NCI-H69 (cell line): ENCODE results near the gene VWA3B.
"Not testable (repeated sequence)": the region's sequence is repeated elsewhere in the genome, so short reads cannot be mapped to it uniquely, and the experiment has no call there.

Source experiments
- DNase-seq: peaks from one replicate; lab custom pipeline; 2025; lab: John Stamatoyannopoulos, UW

Gene VWA3B

GRCh38 chr2:98086491-98087446 lies at the start of gene VWA3B:
Gene VWA3B (plus strand): TSS chr2:98087167. CDS start chr2:98093093, 5,926 bp downstream.
- peak; percentile 84 for DNase-seq

DNA sequence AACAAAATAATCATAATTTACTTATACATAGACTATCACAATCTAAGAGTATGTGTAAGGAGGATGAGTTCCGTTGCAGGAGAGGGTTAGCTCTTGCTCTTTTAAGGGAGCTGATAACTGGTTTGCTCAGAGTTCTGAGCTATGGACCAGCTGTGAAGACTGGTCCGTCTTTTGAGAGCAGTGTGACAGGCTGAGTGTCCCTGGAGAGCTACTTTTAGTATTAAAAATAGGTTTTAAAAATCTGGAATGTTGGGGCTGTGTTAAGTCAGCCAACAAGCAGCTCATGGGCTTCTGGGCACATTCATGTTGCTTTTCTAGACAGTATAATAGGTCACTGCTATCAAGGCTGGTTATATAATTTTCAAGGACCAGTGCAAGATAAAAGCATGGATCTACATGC lies 49.8 kb upstream of the VWA3B start:
- no peak for DNase-seq

GRCh38 chr2:98037666-98038336 lies 49.2 kb upstream of the VWA3B start:
- DNase-seq, result peak; percentile 3

GRCh38 chr2:98039085-98039756 lies 47.7 kb upstream of the VWA3B start:
- no peak for DNase-seq

GRCh38 chr2:98040331-98040939 lies 46.5 kb upstream of the VWA3B start:
- DNase-seq, result no peak

DNA sequence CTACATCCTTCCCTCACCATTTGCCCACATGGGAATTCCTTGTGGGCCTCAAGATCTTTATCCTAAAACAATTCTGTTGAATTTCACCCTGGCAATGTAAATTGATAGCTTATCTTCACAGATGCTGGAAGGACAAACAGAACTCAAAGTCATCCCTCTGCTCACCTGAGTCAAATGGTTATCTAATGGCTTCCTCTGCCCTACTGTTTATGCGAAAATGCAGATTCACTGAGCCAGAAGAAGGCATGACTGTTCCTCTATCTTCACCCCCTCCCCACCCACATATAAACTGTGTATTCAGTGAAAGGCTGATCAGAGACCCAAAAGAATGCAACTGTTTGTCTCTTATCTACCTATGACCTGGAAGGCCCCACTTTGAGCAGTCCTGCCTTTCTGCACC lies 43.9 kb upstream of the VWA3B start:
- DNase-seq, result no peak

GRCh38 chr2:98044730-98045129 lies 42.2 kb upstream of the VWA3B start:
- DNase-seq, result not testable (repeated sequence)

DNA sequence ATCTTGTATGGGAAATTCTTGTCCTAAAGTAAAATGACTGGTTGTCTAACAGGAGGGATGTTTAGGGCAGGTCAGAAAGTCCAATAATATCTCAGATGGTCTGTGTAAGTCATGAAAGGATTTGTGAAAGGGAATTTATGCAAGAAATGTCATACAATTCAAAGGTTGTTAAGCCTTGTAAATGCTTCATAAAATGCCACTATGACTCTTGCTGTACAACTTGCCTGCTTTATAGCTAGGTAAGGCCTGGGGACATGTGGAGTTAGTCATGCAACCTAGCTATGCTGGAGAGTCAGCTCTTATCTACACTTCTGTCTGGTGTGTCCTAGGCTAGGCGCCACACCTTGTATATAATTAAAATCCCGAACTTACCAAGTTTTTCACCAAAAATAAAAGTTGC lies 36.9 kb upstream of the VWA3B start:
- DNase-seq, result no peak

- DNase-seq, result no peak
Measured at GRCh38 chr2:98058191-98058975, 28.6 kb upstream of the VWA3B start.

DNA sequence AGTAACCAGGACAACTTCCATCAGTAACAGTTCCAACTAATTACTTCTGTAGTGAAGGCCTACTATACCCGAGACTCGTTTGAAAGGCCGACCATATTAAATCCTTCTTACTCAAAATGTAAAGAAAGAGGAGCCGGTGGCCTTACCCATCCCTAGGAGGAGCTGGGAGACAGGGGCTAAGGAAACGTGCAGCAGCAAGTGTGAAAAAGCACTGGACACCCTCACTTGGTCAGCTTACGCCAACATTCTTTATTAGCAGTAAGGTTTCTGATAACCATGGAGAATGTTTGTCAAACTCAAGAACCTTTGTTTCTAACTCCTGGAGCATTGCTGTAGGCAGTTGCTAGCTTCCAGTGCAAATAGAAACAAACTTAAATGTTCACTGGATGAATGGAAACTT lies 26.7 kb upstream of the VWA3B start:
- DNase-seq, result no peak

GRCh38 chr2:98063291-98063854 lies 23.6 kb upstream of the VWA3B start:
- DNase-seq, result no peak

DNA sequence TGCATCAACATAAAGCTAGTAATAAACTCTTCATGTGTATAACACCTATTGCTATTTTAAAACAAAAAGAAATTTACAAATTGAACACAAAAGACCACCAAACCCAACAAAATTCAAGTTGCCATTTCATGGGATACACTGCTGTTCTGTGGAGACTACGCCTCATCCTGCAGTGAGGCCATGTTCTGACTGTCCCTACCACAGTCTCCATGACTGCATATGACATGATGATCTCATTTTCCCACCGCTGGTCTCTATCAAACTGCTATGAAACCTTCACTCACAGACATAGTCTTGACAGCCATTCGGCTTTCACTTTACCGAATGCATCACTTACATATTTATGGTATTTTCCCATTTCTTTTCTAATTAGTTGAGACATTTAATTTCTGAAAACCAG lies 21.2 kb upstream of the VWA3B start:
- DNase-seq, result no peak

- DNase-seq, result no peak
Measured at GRCh38 chr2:98067160-98067559, 19.8 kb upstream of the VWA3B start.

DNA sequence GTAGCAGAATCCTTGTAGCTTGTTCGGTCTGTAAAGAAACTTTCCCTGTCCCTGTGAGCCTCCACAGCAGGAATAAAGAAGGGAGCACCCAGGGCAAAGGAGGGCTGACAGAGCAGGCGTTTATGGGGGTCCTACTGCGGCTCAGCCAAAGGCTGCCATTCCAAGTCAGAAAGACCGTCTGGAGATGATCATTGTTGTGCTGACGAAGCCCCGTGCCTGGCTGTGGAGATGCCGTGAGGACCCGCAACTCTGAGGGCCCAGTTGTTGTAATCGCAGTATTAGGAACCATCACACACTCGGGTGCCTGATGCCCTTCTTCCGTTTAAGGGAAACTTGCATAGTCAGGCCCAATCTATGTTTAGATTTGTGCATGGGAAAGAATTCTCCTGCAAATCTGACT lies 16.9 kb upstream of the VWA3B start:
- no peak for DNase-seq

DNA sequence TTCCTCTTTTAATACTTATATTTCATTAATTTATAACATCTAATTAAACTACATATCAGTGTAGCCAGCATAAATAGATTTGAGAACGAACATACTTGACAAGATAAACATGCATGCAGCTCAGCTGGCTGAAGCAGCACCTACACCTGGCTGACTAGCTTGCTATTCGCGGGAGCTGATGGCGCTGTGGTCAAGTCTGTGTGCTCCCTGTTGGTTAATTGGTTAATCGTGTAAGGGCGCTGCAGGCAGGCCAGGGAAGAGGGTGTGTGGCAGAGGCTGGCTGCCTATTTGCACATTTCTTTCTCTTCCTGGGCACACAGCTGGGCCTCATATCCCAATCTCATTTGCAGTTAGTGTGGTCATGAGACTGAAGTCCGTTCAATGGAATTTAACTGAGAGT lies 14.5 kb upstream of the VWA3B start:
- DNase-seq, result no peak

DNA sequence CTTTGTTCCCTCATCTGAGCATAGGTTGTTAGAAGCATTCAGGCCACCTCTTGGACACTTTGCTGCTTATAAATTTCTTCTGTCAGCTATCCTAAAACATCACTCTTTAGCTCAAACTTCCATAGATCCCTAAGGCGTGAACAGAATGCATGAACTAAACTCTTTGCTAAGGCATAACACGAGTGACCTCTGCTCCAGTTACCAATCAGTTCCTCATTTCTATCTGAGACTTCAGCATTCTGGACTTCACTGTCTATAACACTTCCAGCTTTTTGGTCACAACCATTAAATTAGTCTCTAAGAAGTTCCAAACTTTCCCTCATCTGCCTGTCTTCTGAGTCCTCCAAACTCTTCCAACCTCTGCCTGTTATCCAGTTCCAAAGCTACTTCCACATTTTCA lies 8.3 kb upstream of the VWA3B start:
- DNase-seq, result no peak

- DNase-seq, result no peak
Measured at GRCh38 chr2:98084151-98084868, 2.7 kb upstream of the VWA3B start.

- peak; percentile 6 for DNase-seq
Measured at GRCh38 chr2:98084869-98085238, 2.1 kb upstream of the VWA3B start.

GRCh38 chr2:98085649-98086048 lies 1.3 kb upstream of the VWA3B start:
- DNase-seq, result no peak

DNA sequence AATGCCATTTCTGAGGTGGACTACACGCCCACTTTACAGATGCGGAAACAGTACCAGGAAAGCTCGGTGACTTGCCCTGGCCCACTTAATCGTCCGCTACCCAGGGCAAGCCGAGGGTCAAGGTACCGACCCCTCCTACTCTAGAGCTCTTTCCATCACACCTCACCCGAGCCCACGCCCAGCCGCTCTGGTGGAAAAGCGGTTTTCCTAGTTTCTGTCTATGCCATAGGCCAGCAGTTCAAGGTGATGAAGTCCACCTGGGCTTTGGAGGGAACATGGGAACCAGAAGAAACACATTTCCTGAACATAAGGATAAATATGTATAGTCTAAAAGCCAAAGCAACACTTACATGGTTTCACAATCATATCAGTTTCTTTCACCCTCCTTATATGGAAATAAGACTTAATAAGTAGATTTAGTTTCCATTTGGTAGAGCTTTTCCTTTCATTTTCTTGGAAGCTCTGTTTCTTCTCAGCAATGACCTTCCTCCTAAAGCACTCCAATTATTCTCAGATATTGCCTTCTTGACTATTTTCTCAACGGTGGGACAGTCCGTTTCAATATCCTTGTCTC lies 567 bp downstream of the VWA3B start:
- DNase-seq, result no peak
